ENCODE results near the gene MTUS2. TPM values are rescaled to one million over a fixed set of nuclear protein-coding genes. Genes with fewer than 3 reads are reported as not detected.

The MTUS2 gene
- total RNA-seq, 1 donor from 2014 or later: not detected

DNA sequence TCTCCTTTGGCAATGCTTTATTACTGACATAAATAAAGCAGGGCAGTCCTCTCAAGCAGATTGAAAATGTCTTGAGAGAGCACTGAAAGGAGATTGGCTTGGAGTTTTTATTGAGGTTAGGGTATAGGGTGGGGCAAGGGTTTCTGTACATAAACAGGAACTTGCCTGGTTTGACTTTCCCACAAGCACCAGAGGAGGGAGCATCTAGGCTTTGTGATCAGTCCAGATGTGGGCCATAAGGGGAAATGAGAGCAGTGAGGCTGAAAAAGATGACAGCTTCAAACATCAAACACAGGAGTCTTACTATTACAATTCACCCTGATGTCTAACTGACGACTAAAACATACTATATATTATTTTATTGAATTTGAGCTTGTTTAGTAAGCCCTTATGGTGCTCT, 260.9 kb downstream of the MTUS2 start:
- Mint-ChIP-seq H3K36me3 (ENCODE audit: low read depth) (no peaks in the 10 kb centered on the region), H3K9me3 (peaks cover 4% of the 10 kb centered on the region), H3K4me1 (ENCODE audit: low read depth) (peaks cover 6% of the 10 kb centered on the region), H3K27ac (no peak overlapping the region), H3K27me3 (ENCODE audit: insufficient read depth) (no peaks in the 10 kb centered on the region), H3K4me3 (no peak overlapping the region)
- DNase-seq (ENCODE audit: low spot score): no peak
- intact Hi-C loops (cut with micrococcal nuclease): loop anchor here (2.0 kb wide), 1 partner anchor 282 kb away; no protein-coding TSS in a partner anchor

DNA sequence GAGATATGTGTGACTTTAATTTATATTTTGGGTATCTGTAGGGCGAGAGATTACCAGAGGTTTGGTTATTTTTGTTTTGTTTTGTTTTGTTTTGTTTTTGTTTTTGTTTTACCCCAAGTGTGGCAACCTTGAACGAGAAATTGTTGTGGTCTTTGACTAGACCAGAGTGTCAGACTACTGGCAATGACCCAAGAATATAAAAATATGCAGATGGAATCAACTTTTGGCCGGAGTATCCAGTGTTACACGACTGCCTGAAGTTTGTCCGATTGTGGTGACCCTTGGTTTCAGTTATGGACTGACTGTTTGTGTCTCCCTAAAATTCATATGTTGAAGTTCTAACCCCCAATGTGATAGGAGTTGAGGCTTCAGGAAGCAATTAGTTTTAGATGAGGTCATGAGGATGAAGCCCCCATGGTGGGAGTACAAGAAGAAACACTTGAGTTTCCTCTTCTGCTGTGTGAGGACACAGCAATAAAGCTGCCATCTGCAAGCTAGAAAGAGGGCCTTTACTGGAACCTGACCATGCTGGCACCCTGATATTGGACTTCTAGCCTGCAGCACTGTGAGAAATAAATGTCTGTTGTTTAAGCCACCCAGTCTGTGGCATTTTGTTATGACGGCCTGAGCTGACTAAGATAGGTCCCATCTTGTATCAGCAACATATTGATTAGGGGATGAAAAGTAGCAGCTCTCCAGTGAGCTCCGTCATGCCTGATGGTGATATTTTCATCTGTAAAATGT, 261.7 kb downstream of the MTUS2 start:
- intact Hi-C loops (cut with micrococcal nuclease): loop anchor here (2.0 kb wide), 1 partner anchor 281 kb away; no protein-coding TSS in a partner anchor
- peaks cover 6% of the 10 kb centered on the region for H3K4me1 Mint-ChIP-seq (ENCODE audit: low read depth)
- H3K9me3 Mint-ChIP-seq: peaks cover 4% of the 10 kb centered on the region
- no peak overlapping the region for H3K27ac Mint-ChIP-seq
- no peaks in the 10 kb centered on the region for H3K36me3 Mint-ChIP-seq (ENCODE audit: low read depth)
- no peak for DNase-seq (ENCODE audit: low spot score)
- no peaks in the 10 kb centered on the region for H3K27me3 Mint-ChIP-seq (ENCODE audit: insufficient read depth)
- H3K4me3 Mint-ChIP-seq: no peak overlapping the region

DNA sequence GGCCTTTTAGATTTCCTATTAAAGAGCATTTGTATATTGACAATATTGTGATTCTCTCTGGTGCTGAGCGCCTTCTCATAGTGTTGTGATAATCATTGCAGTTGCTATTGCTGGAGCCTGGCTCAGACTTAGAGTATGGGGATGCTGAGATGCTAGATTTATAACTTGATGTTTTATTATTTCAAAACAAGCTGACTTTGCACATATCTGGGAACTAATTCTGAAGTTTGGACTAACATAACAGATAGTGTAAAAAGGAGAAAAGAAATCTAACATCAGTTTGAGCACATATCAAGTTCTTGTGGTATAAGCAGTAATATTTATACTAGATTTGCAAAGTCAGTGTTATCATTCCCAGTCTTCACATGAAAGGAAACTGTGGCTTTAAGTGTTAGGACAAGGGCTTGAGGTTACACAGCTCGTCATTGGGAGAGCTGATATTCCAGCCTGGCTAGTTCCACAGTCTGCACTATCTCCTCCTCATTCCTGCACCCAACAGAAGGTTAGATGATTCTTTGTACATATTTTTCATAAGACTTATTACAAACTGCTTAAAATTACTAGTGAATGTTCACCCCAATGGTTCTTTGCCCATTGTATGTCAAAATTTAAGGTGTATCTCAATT, 279.8 kb downstream of the MTUS2 start:
- no peak for DNase-seq (ENCODE audit: low spot score)
- Mint-ChIP-seq H3K4me1 (ENCODE audit: low read depth) (no peaks in the 10 kb centered on the region), H3K27ac (no peak overlapping the region), H3K4me3 (no peak overlapping the region), H3K27me3 (ENCODE audit: insufficient read depth) (no peaks in the 10 kb centered on the region), H3K9me3 (no peaks in the 10 kb centered on the region), H3K36me3 (ENCODE audit: low read depth) (no peaks in the 10 kb centered on the region)
- intact Hi-C loops (cut with micrococcal nuclease): no loop called here

DNA sequence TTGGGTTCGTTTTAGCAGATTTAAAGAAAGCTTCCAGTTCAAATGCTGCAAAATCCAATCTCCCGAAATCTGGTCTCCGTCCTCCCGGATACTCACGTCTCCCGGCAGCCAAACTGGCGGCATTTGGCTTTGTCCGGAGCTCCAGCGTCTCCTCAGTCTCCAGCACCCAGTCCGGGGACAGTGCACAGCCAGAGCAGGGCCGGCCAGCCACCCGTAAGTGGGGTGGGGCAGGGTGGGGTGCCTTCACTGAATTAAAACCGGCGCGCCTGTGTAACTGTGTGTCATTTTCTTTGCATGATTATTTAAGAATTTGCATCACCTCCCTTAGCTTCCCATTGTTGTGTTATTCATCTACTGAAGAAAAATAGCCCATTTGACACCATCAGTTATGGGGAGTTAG, 280.6 kb downstream of the MTUS2 start:
- Mint-ChIP-seq H3K4me1 (ENCODE audit: low read depth) (no peaks in the 10 kb centered on the region), H3K4me3 (no peak overlapping the region), H3K36me3 (ENCODE audit: low read depth) (no peaks in the 10 kb centered on the region), H3K9me3 (no peaks in the 10 kb centered on the region), H3K27ac (no peak overlapping the region), H3K27me3 (ENCODE audit: insufficient read depth) (no peaks in the 10 kb centered on the region)
- intact Hi-C loops (cut with micrococcal nuclease): no loop called here
- DNase-seq (ENCODE audit: low spot score): no peak

DNA sequence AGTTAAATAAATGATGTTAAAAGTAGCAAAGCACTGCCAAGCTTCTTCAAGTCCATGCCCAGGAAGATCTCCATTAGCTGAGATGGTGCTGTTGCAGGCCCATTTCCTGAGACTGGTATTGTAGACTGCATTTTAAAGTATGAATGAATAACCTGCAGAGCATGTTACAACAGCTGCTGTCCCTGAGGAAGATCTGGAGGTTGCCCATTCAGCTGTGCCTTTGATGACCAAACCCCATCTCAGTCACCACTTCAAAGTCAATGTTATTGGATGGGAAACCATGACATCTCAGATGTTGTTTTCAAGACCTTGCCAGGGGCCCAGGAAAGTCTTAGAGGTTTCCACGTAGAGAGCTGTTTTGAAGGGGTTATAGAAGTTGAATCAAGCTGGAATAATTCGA, 281.3 kb downstream of the MTUS2 start:
- Mint-ChIP-seq H3K4me3 (no peak overlapping the region), H3K27ac (no peak overlapping the region), H3K36me3 (ENCODE audit: low read depth) (no peaks in the 10 kb centered on the region), H3K27me3 (ENCODE audit: insufficient read depth) (no peaks in the 10 kb centered on the region), H3K4me1 (ENCODE audit: low read depth) (no peaks in the 10 kb centered on the region), H3K9me3 (no peaks in the 10 kb centered on the region)
- no peak for DNase-seq (ENCODE audit: low spot score)
- intact Hi-C loops (cut with micrococcal nuclease): no loop called here

DNA sequence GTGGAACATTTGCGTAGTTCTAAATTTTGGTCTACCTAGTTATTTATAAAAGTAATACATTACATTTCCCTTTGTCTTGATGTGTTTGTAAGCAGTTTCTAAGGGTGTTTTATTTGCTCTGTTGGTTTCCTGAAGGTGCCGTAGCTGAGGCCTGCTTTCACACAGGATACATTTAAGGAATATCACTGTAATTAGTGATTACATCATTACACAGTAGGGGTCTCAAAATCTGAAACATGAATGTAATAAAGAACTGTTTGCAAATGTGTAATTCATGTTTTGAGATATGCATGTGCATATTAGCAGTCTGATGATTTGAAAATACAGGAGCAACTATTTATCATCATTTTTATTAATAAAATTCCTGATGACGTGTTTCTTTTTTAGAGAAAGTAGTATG, 281.8 kb downstream of the MTUS2 start:
- Mint-ChIP-seq H3K9me3 (no peaks in the 10 kb centered on the region), H3K4me3 (no peak overlapping the region), H3K4me1 (ENCODE audit: low read depth) (no peaks in the 10 kb centered on the region), H3K36me3 (ENCODE audit: low read depth) (no peaks in the 10 kb centered on the region), H3K27me3 (ENCODE audit: insufficient read depth) (no peaks in the 10 kb centered on the region), H3K27ac (no peak overlapping the region)
- intact Hi-C loops (cut with micrococcal nuclease): no loop called here
- no peak for DNase-seq (ENCODE audit: low spot score)

DNA sequence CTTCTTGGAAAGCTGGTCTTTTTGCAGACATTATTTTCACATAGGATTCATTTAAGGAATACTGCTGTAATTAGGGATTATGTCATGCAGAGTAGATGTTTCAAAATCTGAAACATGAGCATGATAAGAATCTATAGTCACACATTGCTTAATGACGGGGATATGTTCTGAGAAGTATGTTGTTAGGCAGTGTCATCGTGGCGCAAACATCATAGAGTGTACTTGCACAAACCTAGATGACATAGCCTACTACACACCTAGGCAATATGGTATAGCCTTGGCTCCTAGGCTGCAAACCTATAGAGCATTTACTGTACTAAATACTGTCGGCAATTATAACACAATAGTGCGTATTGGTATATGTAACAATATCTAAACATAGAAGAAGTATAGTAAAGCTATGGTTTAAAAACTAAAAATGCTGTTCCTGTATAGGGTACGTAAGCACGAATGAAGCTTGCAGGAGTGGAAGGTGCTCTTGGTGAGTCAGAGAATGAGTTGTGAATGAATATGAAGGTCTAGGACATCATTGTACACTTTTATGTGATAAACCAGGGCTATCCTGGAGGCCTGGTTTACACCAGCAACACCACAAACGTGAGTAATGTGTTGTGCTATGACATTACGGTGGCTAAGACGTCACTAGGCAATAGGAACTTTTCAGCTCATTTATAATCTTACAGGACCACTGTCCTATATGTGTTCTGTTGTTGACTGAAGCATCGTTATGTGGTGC, 283.1 kb downstream of the MTUS2 start:
- H3K36me3 Mint-ChIP-seq (ENCODE audit: low read depth): no peaks in the 10 kb centered on the region
- no peak for DNase-seq (ENCODE audit: low spot score)
- H3K4me3 Mint-ChIP-seq: no peak overlapping the region
- no peaks in the 10 kb centered on the region for H3K4me1 Mint-ChIP-seq (ENCODE audit: low read depth)
- intact Hi-C loops (cut with micrococcal nuclease): no loop called here
- H3K9me3 Mint-ChIP-seq: no peaks in the 10 kb centered on the region
- H3K27ac Mint-ChIP-seq: no peak overlapping the region
- H3K27me3 Mint-ChIP-seq (ENCODE audit: insufficient read depth): no peaks in the 10 kb centered on the region

DNA sequence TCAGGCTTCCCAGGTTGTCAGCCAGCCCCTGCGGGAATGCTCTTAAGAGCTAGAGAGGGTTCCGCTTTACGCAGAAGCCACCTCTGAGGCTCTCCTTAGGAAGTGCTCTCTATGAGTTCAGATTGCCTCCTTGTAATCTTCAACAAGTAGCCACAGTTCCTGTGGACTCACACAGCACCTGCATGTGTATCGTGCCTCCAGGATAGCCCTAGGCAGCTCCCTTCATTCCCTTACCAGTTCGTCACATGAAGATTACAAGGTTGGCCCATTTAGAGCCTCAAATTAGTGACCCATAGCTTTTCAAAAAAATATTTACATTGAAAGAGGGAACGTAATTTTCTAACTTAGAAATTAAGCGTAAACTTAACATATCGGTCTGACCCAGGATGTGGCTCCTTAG, 284.3 kb downstream of the MTUS2 start:
- Mint-ChIP-seq H3K4me1 (ENCODE audit: low read depth) (no peaks in the 10 kb centered on the region), H3K27me3 (ENCODE audit: insufficient read depth) (no peaks in the 10 kb centered on the region), H3K36me3 (ENCODE audit: low read depth) (no peaks in the 10 kb centered on the region), H3K9me3 (no peaks in the 10 kb centered on the region), H3K4me3 (no peak overlapping the region), H3K27ac (no peak overlapping the region)
- intact Hi-C loops (cut with micrococcal nuclease): no loop called here
- no peak for DNase-seq (ENCODE audit: low spot score)

- no peak overlapping the region for H3K27ac Mint-ChIP-seq
- no peaks in the 10 kb centered on the region for H3K36me3 Mint-ChIP-seq (ENCODE audit: low read depth)
- no peaks in the 10 kb centered on the region for H3K4me1 Mint-ChIP-seq (ENCODE audit: low read depth)
- no peaks in the 10 kb centered on the region for H3K9me3 Mint-ChIP-seq
- H3K27me3 Mint-ChIP-seq (ENCODE audit: insufficient read depth): no peaks in the 10 kb centered on the region
- DNase-seq (ENCODE audit: low spot score): no peak
- intact Hi-C loops (cut with micrococcal nuclease): no loop called here
- no peak overlapping the region for H3K4me3 Mint-ChIP-seq
Observed at GRCh38 chr13:29105779-29106178, 285.6 kb downstream of the MTUS2 start.

GRCh38 chr13:29106651-29107050, 286.5 kb downstream of the MTUS2 start:
- H3K4me3 Mint-ChIP-seq: no peak overlapping the region
- no peak overlapping the region for H3K27ac Mint-ChIP-seq
- H3K27me3 Mint-ChIP-seq (ENCODE audit: insufficient read depth): no peaks in the 10 kb centered on the region
- H3K9me3 Mint-ChIP-seq: no peaks in the 10 kb centered on the region
- H3K36me3 Mint-ChIP-seq (ENCODE audit: low read depth): no peaks in the 10 kb centered on the region
- DNase-seq (ENCODE audit: low spot score): no peak
- intact Hi-C loops (cut with micrococcal nuclease): no loop called here
- no peaks in the 10 kb centered on the region for H3K4me1 Mint-ChIP-seq (ENCODE audit: low read depth)

DNA sequence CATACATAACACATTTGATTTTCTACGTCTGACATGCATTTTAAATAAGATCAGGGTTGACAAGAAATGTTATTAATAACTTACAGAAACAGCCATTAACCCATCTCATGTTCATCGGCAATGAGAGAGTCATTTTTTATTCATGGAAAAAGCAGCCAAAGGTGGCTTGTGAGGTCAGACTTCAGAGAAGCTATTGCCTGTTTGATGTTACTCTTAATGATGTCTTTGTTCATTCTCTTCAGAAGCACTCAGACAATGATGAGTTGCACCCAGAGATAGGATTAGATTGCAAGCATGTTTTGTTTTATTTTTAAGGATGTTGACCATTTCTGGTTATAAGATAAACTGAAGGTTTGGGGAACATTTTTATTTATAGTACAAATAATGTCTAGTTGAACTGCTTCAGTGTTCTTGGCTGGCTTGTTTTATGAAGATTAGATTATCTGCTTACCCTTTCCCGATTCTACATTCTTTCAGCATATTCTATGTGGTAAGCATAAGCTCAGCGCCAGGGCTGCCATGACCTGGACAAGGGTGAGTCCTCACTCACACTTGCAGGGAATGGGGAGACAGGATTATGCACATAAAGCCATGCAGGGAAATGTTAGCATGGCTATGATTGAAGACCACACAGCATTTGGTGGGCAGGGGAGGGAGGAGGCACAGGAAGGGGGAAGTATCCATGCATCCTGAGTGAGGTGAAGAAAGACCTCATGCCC, 288.1 kb downstream of the MTUS2 start:
- H3K27ac Mint-ChIP-seq: no peak overlapping the region
- H3K4me1 Mint-ChIP-seq (ENCODE audit: low read depth): no peaks in the 10 kb centered on the region
- intact Hi-C loops (cut with micrococcal nuclease): no loop called here
- H3K36me3 Mint-ChIP-seq (ENCODE audit: low read depth): no peaks in the 10 kb centered on the region
- no peak for DNase-seq (ENCODE audit: low spot score)
- H3K4me3 Mint-ChIP-seq: no peak overlapping the region
- H3K9me3 Mint-ChIP-seq: no peaks in the 10 kb centered on the region
- no peaks in the 10 kb centered on the region for H3K27me3 Mint-ChIP-seq (ENCODE audit: insufficient read depth)

DNA sequence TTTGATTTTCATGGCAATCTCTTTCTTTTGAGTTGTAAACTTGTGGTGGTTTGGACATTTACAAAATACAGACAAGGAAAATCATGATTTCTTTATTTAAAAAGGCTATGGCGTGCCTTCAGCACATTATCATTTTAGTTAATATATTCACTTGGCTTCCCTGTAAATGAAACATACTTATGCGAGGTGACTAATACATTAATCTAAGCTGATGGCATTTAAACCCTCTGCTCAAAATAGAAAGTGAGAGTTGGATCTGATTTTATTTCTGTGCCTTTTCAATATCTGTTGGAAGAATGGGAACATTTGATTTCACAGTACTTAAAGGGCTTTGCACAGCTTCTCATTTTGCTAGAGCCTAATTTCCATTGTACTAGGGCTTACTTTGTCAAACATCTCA, 289.8 kb downstream of the MTUS2 start:
- H3K27me3 Mint-ChIP-seq (ENCODE audit: insufficient read depth): no peaks in the 10 kb centered on the region
- H3K4me1 Mint-ChIP-seq (ENCODE audit: low read depth): no peaks in the 10 kb centered on the region
- DNase-seq (ENCODE audit: low spot score): no peak
- H3K9me3 Mint-ChIP-seq: no peaks in the 10 kb centered on the region
- intact Hi-C loops (cut with micrococcal nuclease): no loop called here
- no peaks in the 10 kb centered on the region for H3K36me3 Mint-ChIP-seq (ENCODE audit: low read depth)
- H3K27ac Mint-ChIP-seq: no peak overlapping the region
- H3K4me3 Mint-ChIP-seq: no peak overlapping the region

- intact Hi-C loops (cut with micrococcal nuclease): no loop called here
- Mint-ChIP-seq H3K4me3 (no peak overlapping the region), H3K27ac (no peak overlapping the region), H3K9me3 (no peaks in the 10 kb centered on the region), H3K27me3 (ENCODE audit: insufficient read depth) (no peaks in the 10 kb centered on the region), H3K4me1 (ENCODE audit: low read depth) (no peaks in the 10 kb centered on the region), H3K36me3 (ENCODE audit: low read depth) (no peaks in the 10 kb centered on the region)
- no peak for DNase-seq (ENCODE audit: low spot score)
Observed at GRCh38 chr13:29111446-29111845, 291.3 kb downstream of the MTUS2 start.
